Ishikawa (cell line): ENCODE data around the gene PACS1.

Source experiments
- EGR1 ChIP-seq: IDR thresholded peaks from 2 replicates; pipeline ENCODE4 v1.6.1; 2012
- TEAD4 ChIP-seq: IDR thresholded peaks from 2 replicates; pipeline ENCODE4 v1.6.1; 2012
- USF1 ChIP-seq: IDR thresholded peaks from 2 replicates; pipeline ENCODE4 v1.6.1; 2012

- no peak for TF ChIP-seq EGR1
- TF ChIP-seq TEAD4 = no peak
- TF ChIP-seq USF1 = no peak
Observed at GRCh38 chr11:66189031-66189745, 119.1 kb downstream of the PACS1 start.
